Stimulated activated CD8-positive, alpha-beta memory T cell treated with anti-CD3 and anti-CD28 coated beads, Interleukin-12 subunit alpha, Interleukin-12 subunit beta, amount 100 ng/mL, for 4 hours (primary cell): ENCODE results near the gene ZNF688.
"Not testable (repeated sequence)": the region's sequence is repeated elsewhere in the genome, so short reads cannot be mapped to it uniquely, and the experiment has no call there.

Experiments used
- DNase-seq: peaks from one replicate; pipeline ENCODE4 v3.0.0-alpha.2; 2020; ENCODE audit warnings: low read depth

ZNF688 gene

GRCh38 chr16:30571445-30572322, at the start of gene ZNF688:
TSS of gene ZNF688 (minus strand) at chr16:30571714. CDS start at chr16:30571629, 85 bp downstream.
- peak; percentile 87 for DNase-seq

GRCh38 chr16:30620169-30620568, 48.7 kb upstream of the ZNF688 start:
- DNase-seq: no peak

GRCh38 chr16:30619638-30620037, 48.1 kb upstream of the ZNF688 start:
- DNase-seq: no peak

GRCh38 chr16:30619202-30619601, 47.7 kb upstream of the ZNF688 start:
- no peak for DNase-seq

GRCh38 chr16:30615358-30616091, 44.0 kb upstream of the ZNF688 start:
- peak; percentile 33 for DNase-seq

GRCh38 chr16:30609926-30610839, 38.7 kb upstream of the ZNF688 start, which contains the start of gene ZNF689:
TSS of gene ZNF689 (minus strand) at chr16:30610389. CDS start at chr16:30610041, 348 bp downstream.
- peak; percentile 87 for DNase-seq

- DNase-seq: peak; percentile 29
These were observed 37.8 kb upstream of the ZNF688 start for GRCh38 chr16:30609002-30609925.

GRCh38 chr16:30606004-30606403, 34.5 kb upstream of the ZNF688 start:
- DNase-seq: no peak

GRCh38 chr16:30605158-30605557, 33.6 kb upstream of the ZNF688 start:
- no peak for DNase-seq

- no peak for DNase-seq
These were observed 32.9 kb upstream of the ZNF688 start for GRCh38 chr16:30604316-30604947.

GRCh38 chr16:30603945-30604315, 32.4 kb upstream of the ZNF688 start:
- DNase-seq: no peak

- no peak for DNase-seq
These were observed 31.2 kb upstream of the ZNF688 start for GRCh38 chr16:30602616-30603277.

- DNase-seq: no peak
These were observed 30.5 kb upstream of the ZNF688 start for GRCh38 chr16:30601966-30602365.

- no peak for DNase-seq
These were observed 29.4 kb upstream of the ZNF688 start for GRCh38 chr16:30600929-30601328.

GRCh38 chr16:30600215-30600614, 28.7 kb upstream of the ZNF688 start:
- no peak for DNase-seq

GRCh38 chr16:30592871-30593270, 21.4 kb upstream of the ZNF688 start:
- no peak for DNase-seq

- DNase-seq: not testable (repeated sequence)
These were observed 19.4 kb upstream of the ZNF688 start for GRCh38 chr16:30590869-30591268.

GRCh38 chr16:30589582-30589981, 18.1 kb upstream of the ZNF688 start:
- not testable (repeated sequence) for DNase-seq

- no peak for DNase-seq
These were observed 17.1 kb upstream of the ZNF688 start for GRCh38 chr16:30588651-30589050.
